ENCODE results near the gene BMPR1B. TPM values are rescaled to one million over a fixed set of nuclear protein-coding genes. Genes with fewer than 3 reads are reported as not detected.
A peak's percentile ranks its signal among the peaks of the same experiment; 100 is the strongest.

Gene BMPR1B
- total RNA-seq, 1 experiment from 2014 or later = 7.1 TPM

- Histone ChIP-seq H3K9me2 (replicated peaks; ENCODE audit: low read length) (no peaks in the 10 kb centered on the region), H2AFZ (ENCODE audit: low read length) (no peak overlapping the region), H3K9ac (ENCODE audit: low read length) (no peak overlapping the region), H4K20me1 (ENCODE audit: low read length) (no peaks in the 10 kb centered on the region), H3K4me2 (ENCODE audit: low read length) (no peak overlapping the region), H3K79me2 (ENCODE audit: low read length) (no peaks in the 10 kb centered on the region), H3K4me3 (ENCODE audit: low read length) (no peak overlapping the region), H3K9me3 (ENCODE audit: low read length) (no peaks in the 10 kb centered on the region), H3K27me3 (ENCODE audit: low read length) (no peaks in the 10 kb centered on the region), H3K27ac (ENCODE audit: low read length) (no peak overlapping the region), H3F3A (ENCODE audit: low read length, unreplicated experiment) (no peaks in the 10 kb centered on the region), H3K4me1 (ENCODE audit: insufficient read depth, low read length) (no peaks in the 10 kb centered on the region), H3K36me3 (ENCODE audit: low read depth, low read length) (no peaks in the 10 kb centered on the region)
- CTCF ChIA-PET = no interaction called here
- TF ChIP-seq EZH2 (IDR thresholded peaks at IDR 0.05; ENCODE audit: low read length, unreplicated experiment) (no peak), EZH2phosphoT487 (IDR thresholded peaks at IDR 0.05; ENCODE audit: borderline replicate concordance, low read length) (no peak), CTCF (conservative IDR thresholded peaks at IDR 0.05; ENCODE audit: low read depth, low read length) (no peak)
- ATAC-seq (no peak), DNase-seq (no peak)
- BruUV-seq (replicated peaks) = no TSS peak
- POLR2A ChIA-PET (ENCODE audit: unreplicated experiment) = no interaction called here
- intact Hi-C loops (cut with micrococcal nuclease) = no loop called here
These were observed 112.4 kb downstream of the BMPR1B start for GRCh38 chr4:94870146-94870545.

GRCh38 chr4:94871644-94872305 is 114.0 kb downstream of the BMPR1B start:
- CTCF ChIA-PET = no interaction called here
- Histone ChIP-seq H3K27ac (ENCODE audit: low read length) (no peak overlapping the region), H3K9me2 (replicated peaks; ENCODE audit: low read length) (no peaks in the 10 kb centered on the region), H3K4me3 (ENCODE audit: low read length) (no peak overlapping the region), H3K9me3 (ENCODE audit: low read length) (no peaks in the 10 kb centered on the region), H3K9ac (ENCODE audit: low read length) (no peak overlapping the region), H4K20me1 (ENCODE audit: low read length) (no peaks in the 10 kb centered on the region), H3K79me2 (ENCODE audit: low read length) (no peaks in the 10 kb centered on the region), H3K4me2 (ENCODE audit: low read length) (no peak overlapping the region), H2AFZ (ENCODE audit: low read length) (no peak overlapping the region), H3K27me3 (ENCODE audit: low read length) (no peaks in the 10 kb centered on the region), H3K36me3 (ENCODE audit: low read depth, low read length) (no peaks in the 10 kb centered on the region), H3F3A (ENCODE audit: low read length, unreplicated experiment) (no peaks in the 10 kb centered on the region), H3K4me1 (ENCODE audit: insufficient read depth, low read length) (no peaks in the 10 kb centered on the region)
- no TSS peak for BruUV-seq (replicated peaks)
- intact Hi-C loops (cut with micrococcal nuclease) = no loop called here
- ATAC-seq = no peak
- TF ChIP-seq EZH2 (IDR thresholded peaks at IDR 0.05; ENCODE audit: low read length, unreplicated experiment) (no peak), EZH2phosphoT487 (IDR thresholded peaks at IDR 0.05; ENCODE audit: borderline replicate concordance, low read length) (no peak), CTCF (conservative IDR thresholded peaks at IDR 0.05; ENCODE audit: low read depth, low read length) (no peak)
- POLR2A ChIA-PET (ENCODE audit: unreplicated experiment) = no interaction called here
- no peak for DNase-seq

- Histone ChIP-seq H3K9ac (ENCODE audit: low read length) (no peak overlapping the region), H3K9me3 (ENCODE audit: low read length) (no peaks in the 10 kb centered on the region), H3K27me3 (ENCODE audit: low read length) (no peaks in the 10 kb centered on the region), H3F3A (ENCODE audit: low read length, unreplicated experiment) (peaks cover 10% of the 10 kb centered on the region), H3K79me2 (ENCODE audit: low read length) (no peaks in the 10 kb centered on the region), H3K36me3 (ENCODE audit: low read depth, low read length) (no peaks in the 10 kb centered on the region), H3K9me2 (replicated peaks; ENCODE audit: low read length) (no peaks in the 10 kb centered on the region), H3K27ac (ENCODE audit: low read length) (peak overlapping the region; percentile 69), H3K4me2 (ENCODE audit: low read length) (peak overlapping the region; percentile 69), H3K4me3 (ENCODE audit: low read length) (peak overlapping the region; percentile 40; the same call in 1 of the 2 replicates), H2AFZ (ENCODE audit: low read length) (peak overlapping the region; percentile 87), H3K4me1 (ENCODE audit: insufficient read depth, low read length) (peaks cover 14% of the 10 kb centered on the region), H4K20me1 (ENCODE audit: low read length) (no peaks in the 10 kb centered on the region)
- ATAC-seq (peak; percentile 38), DNase-seq (peak; percentile 47)
- no TSS peak for BruUV-seq (replicated peaks)
- ChIA-PET CTCF (no interaction called here), POLR2A (ENCODE audit: unreplicated experiment) (no interaction called here)
- intact Hi-C loops (cut with micrococcal nuclease) = no loop called here
- TF ChIP-seq CTCF (conservative IDR thresholded peaks at IDR 0.05; ENCODE audit: low read depth, low read length) (no peak), EZH2 (IDR thresholded peaks at IDR 0.05; ENCODE audit: low read length, unreplicated experiment) (no peak), EZH2phosphoT487 (IDR thresholded peaks at IDR 0.05; ENCODE audit: borderline replicate concordance, low read length) (no peak)
These were observed 120.2 kb downstream of the BMPR1B start for GRCh38 chr4:94877973-94878372.

All from PC-3 (cell line).